NCI-H1694 (cell line): ENCODE data around the gene TMEM252.

ENCODE experiments used
- DNase-seq: peaks from one replicate; lab custom pipeline; 2025; lab: John Stamatoyannopoulos, UW

The TMEM252 gene

DNA sequence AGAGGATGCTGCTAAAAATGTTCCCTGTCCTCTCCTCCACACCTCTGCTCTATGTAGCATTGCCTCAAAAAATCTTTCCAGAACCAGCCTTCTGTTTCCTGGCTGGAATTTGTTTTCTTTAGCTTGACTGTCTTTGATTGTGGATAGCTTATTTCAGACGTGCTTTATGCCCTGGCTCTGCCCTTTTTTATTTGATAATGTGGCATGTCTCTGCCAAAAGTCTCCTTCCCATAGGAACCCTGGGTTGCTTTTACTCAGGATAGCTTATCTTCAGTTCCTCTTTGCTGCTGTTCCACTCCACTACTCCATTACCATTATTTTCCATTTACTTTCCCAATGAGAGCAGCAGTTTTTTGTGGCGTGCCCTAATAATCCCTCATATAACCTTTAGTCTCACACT lies 885 bp upstream of the TMEM252 start:
- no peak for DNase-seq

DNA sequence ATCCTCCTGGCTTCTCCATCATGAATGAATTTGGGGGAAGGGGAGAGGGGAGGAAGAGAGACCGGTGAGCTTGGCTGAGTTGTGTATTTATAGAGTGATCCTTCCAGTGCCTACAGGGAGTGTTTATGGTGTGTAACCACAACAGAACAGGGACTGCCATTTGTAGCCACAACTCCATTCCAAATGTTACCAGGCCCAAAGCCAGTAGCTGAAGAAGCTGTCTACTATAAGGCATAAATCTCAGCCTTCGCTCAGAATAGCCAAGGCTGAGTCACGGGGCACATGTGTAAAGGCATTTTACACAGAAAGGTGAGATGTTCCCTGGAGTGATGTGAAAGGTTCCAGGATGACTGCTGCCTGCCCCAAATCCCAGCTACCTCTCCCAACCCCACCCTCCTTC lies 2.5 kb downstream of the TMEM252 start:
- no peak for DNase-seq

DNA sequence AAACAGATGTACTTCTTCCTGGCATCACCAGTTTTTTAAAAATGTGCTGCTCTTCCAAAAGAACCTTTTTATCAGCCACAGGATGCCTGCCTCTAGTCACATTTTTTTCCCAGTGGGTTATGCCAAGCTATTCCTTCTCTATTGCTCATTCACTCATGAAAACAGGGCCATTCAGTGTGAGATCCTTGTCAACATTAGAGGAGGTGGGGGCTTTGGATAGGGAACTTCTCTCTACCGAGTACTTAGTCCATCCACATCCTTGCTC lies 3.1 kb downstream of the TMEM252 start:
- DNase-seq = no peak

DNA sequence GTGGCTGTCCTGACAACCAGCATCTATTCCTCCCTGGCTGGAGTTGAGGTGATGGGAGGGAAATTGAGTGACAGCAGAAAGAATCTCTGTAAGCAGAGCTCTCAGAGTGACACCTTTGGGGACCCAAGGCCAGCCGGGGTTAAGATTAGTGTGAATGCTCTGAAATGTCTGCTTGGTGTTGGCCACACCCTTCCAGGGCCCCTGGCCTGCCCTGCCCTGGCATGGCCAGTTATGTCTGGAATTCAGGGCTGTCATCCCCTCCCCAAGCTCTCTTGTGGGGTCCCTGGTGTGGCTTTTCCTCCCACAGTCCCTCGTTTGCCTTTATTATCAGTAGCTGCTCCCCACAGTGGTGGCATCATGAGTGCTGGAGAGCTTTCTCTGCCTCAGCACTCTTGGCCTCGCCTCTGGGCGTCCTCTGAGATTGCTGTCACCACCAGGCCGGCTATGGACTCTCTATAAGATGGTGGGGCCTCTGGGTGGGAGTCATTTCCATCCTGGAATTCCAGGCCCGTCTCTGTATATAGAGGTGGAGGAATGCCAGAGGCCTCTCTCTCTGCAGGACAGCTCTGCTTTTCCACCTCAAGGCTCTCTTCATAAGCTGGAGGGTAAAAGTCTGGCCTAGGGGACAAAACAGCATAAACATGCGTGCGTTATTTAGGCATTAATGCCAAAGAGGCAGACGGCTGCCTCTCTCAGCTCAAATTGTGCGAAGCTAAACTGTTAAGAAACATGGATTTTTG lies 3.6 kb downstream of the TMEM252 start:
- DNase-seq = peak; percentile 18

DNA sequence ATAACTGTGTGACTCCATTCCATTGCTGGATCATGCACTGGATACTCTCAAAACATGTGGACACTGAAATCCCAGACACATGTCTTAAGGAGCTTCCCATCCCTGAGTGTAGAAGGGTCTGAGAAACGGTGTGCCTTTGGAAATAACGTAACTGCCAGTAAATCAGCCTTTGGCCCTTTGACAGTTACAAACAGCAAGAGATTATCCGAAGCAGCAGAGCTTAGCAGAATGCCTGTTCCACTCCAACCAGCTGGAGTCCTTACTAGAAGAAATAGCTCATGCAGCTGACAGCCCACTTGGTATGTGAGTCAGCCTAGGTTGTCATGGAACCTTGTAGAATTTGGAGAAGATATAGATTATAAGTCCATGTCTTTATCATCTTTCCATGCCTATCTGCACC lies 7.0 kb downstream of the TMEM252 start:
- DNase-seq = peak; percentile 26

DNA sequence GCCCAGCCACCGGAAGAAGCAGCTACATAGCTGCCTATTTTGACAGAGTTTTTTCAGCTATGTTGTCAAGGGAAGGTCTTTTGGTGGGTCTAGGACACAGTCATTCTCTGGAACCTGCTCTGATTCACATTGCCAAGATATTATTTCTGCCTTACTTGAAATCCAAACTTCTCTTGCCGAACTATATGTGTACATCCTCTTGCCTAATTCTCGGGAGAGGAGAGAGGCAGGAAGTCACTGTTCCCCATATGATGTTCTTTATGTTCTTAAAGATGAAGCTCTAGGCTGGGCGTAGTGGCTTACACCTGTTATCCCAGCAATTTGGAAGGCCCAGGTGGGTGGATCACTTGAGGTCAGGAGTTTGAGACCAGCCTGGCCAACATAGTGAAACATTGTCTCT lies 8.6 kb downstream of the TMEM252 start:
- DNase-seq = no peak

DNA sequence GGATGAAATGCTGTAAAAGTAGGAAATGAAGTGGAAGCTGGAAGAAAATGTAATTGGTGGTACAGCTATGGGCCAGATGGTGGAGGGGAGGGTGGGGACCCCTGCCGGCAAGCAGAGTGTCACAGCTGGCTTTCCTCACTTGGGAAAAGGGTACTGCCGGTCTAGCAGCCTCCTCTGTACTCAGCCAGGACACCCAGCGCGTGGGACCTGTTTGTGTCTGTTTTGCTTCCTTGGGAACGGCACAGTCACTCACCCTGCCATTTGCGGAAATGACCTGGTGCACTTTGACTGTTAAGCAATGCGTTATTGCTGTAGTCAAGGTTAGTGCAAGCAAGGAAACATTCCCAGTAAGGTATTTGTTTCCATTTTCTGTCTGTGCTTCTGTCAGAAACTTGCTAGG lies 10.1 kb downstream of the TMEM252 start:
- DNase-seq = peak; percentile 53

DNA sequence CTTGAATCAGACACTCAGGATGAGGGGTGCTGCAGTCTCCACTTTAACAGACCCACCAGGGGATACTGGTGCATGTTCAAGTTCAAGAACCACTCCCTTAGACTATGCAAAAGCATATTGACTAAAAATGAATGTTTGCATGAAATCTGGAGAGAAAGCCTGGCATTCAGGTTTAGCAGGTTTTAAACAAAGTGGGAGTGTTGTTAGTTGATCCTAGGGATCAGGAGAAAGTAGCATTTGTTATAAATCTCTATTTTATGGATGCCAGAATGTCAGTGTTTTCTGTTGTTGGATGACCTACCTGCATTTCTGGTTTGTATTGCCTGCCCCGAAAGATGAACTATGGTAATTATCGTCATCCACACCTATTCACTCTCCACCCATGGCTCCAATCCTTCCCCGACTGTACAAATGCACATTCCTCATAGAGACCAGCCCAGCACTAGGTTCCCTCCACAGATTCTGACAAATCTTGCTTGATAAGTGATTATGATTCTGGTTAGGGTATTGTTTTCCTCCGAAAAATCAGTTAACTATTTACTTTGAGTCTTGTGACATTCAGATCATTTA lies 17.2 kb downstream of the TMEM252 start:
- no peak for DNase-seq

DNA sequence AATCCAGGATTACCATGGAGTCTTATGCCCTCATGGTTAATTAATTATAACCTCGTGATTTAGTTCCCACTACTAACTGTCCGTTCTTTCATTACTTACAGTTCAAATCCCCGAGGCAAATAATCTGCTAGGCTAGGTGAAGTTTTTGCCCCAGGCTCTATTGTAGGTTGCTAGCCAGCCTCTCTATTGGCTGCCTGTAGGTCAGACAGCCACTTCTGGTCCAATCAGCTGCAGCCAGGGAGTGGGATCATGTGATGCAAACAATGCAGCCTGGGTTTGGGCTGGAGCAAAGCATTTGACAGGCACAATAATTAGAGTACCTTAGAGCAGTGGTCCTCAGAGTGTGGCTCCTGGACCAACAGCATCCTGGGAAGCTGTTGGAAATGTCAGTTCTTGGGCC lies 17.7 kb downstream of the TMEM252 start:
- no peak for DNase-seq

DNA sequence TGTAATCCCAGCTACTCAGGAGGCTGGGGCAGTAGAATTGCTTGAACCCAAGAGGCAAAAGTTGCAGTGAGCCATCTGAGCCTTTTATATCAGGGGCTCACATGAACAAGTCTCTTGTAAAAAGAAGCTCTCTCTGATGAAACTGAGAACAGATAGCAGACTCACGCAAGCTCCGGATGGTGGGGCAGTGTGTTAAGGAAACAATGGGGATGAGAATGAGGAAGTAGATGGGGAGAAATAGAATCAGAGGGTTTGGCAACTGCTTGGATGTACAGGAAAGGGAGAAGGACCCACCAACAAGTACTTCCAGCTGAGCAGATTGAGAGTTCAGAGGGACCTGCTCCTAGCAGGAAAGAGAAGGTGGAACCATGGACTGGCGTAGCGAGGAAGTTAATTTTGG lies 18.6 kb downstream of the TMEM252 start:
- no peak for DNase-seq

DNA sequence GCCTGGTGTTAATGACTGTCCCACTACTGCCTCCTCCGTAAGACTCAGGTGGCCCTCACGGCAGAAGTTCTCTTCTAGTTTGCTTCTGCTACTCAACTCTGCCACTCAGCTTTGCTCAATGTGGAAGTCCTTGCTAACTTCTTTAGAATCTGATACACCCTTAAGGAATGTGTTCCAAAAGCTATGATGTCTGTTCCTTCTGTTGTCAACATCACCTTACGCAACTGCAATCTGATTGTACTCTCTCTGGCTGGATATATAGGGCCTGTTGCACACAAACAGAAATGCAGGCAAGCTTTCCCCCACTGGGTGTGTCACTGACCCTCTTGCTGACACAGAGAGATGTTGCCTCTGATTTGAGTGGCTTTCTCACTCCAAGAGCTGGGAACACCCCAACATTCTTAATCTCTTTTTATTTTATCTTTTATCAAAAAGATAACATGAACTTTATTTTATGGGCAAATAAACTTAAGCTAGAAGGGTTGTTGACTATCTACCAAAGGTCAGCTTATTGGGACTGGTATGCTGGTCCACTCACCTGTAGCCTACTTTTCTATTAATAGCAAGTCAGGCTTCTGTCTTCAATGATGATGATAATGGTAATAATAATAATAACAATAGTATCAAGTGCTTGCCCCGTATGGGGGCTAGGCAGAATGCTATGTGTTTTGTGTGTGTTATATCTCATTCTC lies 25.2 kb downstream of the TMEM252 start:
- DNase-seq = no peak

DNA sequence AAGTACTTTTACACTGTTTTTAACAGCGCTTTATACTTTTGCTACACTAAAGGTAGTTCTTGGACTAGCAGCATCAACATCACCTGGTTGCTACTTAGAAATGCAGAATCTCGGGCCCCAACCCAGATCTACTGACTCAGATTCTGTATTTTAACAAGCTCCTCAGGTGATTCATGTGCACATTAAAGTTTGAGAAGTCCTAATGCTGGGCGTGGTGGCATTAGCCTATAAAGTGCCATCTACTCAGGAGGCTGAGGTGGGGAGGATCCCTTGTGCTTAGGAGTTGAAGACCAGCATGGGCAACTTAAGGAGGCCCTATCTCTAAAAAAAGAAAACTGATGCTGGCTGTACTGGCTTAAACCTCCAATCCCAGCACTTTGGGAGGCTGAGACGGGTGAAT lies 26.7 kb downstream of the TMEM252 start:
- no peak for DNase-seq

DNA sequence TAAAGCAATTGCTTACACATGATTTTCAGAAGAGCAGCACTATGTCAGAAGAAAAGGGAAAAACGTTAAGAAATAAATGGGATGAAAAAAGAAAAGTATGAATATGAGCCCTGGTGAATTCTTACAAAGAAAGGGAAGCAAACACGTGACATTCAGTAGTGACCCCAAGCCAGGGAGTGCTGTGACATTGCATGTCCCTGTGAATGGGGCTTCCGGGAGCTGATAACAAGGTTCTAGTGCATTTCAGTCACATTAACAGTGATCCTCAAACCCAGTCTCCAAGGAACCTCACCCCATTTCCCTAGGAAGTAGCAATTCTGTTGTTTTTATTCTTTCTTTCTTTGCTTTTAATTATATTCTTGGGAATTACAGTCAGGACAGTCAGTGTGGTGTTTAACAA lies 27.3 kb downstream of the TMEM252 start:
- no peak for DNase-seq

DNA sequence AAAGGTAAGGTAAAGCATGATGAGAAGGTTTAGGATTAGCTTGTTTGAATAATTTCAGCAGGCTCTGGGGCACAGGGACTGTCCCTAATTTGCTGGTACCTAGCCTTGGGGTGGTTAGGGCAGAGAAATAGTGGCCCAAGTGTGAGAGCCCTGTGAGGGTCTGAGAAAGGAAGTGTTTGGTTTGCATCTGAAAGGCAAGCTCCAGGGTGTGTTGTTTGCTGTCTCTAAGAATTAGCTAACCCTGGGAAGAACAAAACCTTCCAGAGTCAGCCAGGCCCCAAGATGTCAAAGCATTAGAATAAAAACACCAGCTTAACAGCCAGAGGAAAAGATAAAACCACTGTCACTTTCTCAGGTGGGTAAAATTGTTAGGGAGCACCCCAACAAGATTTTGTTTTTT lies 31.0 kb downstream of the TMEM252 start:
- no peak for DNase-seq

DNA sequence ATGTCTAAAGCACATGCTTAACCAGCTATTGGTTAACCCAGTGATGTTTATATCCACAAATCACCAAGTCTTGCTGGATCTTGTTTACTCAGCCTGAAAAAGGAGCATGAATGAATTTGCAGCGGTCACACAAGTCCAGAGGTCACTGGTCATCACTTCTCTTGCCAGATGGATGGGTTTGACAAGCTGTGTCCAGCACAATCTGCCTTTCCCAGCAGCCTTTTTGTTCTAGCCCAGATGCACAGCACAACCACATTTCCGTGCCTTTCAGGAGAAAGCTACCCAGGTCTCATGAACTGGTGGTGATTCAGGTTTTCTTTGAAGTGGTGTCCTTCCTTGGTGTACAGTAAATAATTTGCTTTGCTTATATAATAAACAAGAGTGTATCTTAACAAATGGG lies 32.1 kb downstream of the TMEM252 start:
- DNase-seq = no peak

DNA sequence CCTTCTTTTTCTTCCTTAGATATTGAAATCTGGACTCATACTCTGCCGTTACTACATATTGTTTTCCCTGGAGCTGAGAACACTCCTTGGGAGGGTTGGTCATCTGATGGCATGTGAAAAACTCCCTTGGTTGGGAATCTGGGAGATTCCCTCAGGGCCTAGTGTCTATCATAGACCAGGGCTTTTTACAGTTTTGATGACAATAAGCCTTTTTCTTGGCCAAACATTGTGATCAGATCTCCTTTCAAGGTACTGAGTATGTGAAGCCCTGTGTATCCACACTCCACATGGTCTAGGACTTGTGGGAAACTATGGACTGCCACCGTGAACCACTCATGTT lies 32.9 kb downstream of the TMEM252 start:
- no peak for DNase-seq

DNA sequence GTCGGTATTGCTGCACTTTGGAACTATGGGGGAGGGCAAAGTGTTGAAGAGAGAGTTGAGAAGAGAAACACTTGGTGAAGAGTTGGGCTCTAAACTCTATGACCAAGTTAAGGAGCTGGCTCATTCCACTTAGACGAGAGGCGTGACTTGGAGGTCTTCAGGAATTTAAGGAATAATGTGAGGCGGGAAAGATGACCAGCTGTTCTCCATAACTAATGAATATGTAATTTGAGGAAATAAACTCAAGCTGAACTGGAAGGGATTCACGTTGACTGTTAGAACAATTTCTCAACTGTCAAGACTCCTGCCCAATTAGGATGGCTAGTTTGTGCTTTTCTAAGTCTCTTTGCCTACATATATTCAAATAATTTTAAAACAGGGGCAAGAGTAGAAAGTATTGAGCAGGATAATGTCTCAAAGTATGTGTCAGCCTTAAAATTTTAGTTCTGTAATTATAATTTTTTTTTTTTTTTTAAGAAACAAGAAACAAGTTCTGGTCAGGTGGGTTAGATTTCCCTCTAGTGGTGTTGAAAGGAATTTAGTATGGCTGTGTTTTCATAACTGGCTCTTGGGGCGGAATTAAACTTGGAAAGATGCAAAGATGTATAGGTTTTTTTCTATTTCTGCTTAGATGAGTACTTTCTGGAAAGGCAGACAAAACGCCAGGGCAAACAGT lies 33.4 kb downstream of the TMEM252 start:
- DNase-seq = peak; percentile 30

DNA sequence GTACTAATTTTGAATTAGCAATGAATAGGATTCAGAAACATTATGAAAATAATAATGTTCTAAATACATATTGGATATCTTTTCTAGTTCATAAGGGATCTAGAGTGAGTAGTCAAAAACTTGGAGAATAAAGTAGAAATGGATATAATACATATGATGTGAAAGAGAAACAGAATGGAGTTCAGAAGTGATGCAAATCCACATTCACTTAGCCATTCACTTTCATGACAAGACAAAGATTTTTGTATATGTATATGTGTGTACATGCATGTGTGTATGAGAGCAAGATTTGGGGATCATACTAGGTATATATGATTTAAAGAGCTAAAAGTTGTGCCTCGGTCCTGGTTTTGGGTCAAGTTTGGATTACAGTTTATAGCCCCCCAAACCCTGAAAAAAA lies 34.1 kb downstream of the TMEM252 start:
- no peak for DNase-seq

DNA sequence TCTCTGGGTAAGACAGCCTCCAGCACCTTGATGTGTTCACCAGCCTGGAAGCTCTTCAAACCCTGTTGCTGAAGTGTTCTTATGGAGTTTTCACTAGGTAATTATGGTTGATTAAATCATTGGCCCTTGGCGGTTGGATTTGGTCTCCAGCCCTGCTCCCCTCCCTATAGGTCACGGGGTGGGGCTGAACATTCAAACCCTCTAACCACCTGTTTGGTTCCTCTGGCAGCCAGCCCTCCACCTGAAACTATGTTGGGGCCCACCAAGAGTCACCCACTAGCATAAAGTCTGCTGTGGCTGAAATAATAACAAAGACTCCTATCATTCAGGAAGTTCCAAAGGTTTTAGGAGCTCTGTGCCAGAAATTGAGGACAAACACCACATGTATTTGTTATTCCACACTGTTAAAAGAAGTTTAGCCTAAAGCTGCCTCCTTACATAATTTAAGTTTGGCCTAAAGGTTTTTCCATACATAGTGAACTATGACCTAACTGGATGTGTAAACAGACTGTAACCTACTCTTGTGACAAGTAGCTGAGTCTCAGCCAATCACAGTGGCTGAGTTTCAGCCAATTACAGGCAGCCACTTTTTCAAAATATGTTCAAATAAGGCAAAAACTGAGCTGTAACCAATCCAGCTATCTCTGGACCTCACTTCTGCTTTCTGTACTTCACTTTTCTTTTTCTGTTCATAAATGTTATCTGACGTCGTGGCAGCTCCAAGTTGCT lies 34.8 kb downstream of the TMEM252 start:
- DNase-seq = no peak

DNA sequence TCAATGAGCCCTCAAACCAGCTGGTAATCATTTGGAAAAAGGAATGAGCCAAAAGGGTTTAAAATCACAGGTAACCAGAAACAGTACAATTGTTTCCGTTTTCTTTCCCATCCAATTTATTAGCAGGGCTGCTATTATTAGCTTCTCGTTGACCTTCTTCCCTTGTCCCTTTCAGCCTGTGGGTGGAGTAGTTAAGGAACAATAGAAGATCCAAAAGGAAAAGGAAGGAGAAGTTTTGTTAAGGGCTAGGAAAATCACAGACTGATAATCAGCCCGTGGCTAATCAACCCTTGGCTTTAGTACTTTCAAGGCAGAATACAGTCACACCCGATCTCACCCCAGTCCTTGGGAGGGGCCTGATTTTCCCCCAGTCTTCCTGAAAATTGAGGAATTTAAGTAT lies 38.4 kb downstream of the TMEM252 start:
- DNase-seq = no peak

DNA sequence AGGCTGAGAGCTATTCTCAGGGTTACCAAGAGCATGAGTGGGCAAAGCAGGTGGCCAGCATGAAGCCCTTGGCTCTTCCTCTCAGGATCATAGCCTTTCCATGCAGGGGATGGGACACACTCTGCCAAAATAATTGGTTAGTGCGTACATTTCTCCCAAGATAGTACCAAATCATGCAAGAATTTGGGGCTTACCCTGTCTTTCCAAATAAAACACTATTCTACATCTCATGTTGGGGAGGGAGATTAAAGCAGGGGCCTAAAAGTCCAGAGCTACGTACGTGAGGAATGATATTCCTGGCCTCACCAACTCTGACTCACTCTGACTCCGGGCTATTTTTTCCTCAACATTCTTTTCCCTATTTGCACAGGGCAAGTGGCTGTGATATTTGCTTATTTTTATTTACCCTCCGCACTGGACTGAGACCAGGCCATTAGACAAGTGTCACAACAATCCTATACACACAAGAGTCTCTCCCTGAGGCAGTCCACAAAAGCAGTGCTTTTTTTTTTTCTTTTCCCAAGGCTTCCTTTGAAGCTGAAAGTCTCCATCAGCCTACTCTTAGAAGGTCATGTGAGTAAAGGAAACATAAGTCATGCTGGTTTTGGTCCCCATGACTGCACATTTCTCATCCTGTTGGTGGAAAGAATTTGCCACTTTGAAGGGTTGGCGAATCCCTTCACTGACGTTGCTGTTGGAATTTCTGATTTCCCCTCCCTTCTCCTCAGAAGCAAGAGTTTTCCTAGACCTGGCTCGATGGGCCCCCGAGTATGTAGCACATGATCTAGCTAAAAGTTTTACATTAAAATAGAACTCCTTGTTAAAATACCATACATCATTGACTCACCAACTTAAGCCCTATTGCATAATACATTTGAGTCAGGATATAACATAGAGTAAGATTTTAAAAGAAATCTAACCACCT lies 40.0 kb downstream of the TMEM252 start:
- no peak for DNase-seq

DNA sequence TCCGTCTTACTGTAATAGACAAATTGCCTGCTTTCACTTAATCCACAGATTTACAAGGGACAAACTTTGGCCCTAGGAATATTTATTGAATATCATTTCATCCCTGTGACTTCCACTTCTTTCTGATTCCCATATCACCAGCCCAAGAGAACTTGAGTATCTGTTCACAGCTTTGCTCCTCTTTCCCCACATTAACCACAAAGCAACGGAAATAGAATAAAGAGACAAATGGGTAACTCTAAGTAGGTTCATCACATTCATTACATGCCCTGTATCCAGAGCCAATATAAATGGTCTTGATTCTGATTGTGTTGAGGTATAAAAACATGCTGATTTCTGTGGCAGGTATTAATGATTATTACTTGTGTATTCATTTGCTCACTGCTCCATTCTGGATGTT lies 41.9 kb downstream of the TMEM252 start:
- no peak for DNase-seq
